GM19023 (cell line): ENCODE data around the gene TOX2.
A peak's percentile ranks its signal among the peaks of the same experiment; 100 is the strongest.

Experiments used
- ATAC-seq: cut with Tn5 transposase; IDR thresholded peaks from one replicate; pipeline ENCODE4 v1.9.1; 2021; ENCODE audit warnings: mild to moderate bottlenecking, moderate library complexity; ENCODE audit not compliant: unreplicated experiment

TOX2 gene

DNA sequence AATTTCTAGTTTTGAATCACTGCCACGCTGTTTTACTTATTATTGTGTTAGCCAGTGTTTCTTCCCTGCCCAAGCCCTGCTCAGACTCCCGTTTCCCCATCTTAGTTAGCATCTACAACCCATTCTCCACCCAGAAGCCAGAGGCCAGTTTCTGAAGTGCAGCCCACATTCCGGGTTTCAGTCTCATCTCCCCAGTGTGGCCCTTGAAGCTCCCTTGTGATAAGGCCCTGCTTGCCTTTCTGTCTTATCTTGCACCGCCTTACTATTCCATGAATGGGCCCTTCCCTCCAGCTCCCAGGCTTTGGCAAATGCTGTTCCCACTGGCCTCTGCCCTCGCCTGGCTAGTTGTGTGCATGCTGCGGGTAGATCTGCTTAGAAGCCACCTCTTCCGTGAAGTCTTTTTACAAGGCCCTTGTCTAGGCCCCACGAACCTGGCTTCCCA is 41.1 kb downstream of the TOX2 start:
- ATAC-seq, result peak; percentile 13

DNA sequence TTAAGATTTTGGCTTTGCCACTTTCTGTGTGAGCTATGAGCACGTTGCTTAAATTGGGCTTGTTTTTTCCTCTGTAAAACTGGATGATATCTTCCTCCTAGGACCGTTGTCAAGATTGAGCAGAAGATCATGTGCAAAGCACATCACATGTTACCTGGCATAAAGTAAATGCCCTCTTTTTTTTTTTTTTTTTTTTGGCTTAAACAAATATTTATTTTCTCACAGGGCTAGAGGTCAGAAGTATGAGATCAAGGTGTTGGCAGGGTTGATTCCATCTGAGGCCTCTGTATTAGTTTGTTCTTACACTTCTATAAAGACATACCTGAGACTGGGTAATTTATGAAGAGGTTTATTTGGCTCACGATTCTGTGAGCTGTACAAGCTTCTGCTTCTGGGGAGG is 42.7 kb downstream of the TOX2 start:
- ATAC-seq, result no peak

DNA sequence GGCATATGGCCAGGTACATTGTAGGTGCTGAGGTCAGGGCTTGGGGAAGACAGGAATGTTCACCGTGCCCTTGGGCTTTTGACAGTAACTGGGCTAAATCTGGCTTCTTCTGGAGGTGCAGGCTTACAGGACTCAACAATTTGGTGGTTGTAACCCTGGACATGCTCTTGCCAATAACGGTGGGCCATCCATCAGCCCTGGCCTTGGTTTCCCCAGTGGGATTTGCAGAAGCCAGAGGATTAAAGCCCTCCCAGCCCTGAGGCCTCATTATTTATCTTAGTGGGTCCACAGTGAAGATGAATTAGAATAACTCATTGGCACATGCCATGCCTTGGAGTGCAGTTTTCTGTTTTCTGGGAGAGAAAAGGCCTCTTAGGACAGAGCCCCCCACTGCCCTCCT is 44.0 kb downstream of the TOX2 start:
- ATAC-seq, result no peak

DNA sequence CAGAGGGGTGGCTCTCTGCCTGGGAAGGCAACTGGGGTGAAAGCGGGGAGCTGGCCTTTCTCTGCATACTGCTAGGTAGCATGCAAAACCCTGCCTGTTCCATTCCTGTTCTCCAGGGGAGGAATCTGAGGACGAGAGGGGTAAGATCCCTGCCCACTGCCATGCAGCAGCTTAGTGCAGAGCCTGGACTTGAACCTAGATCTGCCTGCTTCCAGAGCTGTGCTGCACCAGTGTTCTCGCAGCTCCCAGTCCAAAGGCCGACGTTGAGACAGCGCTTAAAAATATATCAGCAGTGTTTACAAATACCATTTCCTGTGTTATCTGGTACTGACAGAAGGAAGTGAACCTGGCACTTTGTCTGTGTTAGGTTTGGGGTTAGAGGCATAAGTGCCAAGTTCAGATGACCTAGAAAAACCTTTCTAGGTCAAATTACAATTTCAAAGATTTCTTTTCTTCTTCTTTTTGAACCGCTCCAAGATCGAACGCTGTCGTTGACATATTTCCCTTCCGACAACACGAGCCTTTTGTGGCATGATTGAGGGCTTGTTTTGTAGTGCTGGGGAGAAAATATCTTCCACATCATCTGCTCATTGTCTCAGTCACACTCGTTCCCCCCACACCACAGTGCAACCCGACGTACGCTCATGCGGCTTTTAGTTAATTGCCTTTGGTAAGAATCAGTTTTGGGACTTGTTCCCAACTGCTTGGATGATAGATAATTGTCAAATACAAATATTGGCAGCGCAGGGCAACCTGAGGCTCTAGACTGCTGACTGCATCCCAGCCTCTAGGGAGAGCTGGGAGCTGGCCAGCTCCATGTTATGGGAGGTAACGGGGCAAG is 44.6 kb downstream of the TOX2 start:
- no peak for ATAC-seq

DNA sequence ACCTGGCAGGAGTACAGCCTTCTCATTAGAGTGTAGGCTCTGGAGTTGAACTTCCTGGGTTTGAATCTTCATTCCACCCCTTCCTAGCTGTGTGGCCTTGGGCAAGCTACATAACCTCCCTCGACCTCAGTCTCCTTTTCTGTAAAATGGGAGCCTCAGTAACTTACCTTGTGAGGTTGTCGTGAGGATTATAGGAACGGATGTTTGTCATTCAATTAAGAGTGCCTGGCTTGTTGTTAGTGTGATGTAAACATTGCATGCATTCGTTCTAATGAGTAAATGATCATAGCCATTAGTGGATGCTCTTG is 45.2 kb downstream of the TOX2 start:
- ATAC-seq, result no peak

DNA sequence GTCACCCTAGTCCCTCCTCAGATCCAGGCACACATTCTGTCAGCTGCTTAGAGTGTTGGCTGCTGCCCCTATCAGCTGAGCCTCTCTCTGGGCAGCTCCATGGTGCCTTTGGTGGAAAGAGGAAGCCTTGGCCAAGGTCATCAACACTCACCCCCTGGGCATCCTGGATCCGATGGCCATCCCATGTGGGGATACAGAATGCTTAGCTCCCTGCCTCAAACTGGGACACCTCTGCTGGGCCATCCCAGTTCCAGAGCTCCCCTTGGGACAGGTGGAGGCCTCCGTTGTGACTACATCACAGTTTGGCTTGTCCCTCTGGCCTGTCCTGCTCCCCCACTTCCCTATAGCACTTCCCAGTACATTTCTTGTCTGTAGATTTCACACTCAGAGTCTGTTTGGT is 45.6 kb downstream of the TOX2 start:
- no peak for ATAC-seq

DNA sequence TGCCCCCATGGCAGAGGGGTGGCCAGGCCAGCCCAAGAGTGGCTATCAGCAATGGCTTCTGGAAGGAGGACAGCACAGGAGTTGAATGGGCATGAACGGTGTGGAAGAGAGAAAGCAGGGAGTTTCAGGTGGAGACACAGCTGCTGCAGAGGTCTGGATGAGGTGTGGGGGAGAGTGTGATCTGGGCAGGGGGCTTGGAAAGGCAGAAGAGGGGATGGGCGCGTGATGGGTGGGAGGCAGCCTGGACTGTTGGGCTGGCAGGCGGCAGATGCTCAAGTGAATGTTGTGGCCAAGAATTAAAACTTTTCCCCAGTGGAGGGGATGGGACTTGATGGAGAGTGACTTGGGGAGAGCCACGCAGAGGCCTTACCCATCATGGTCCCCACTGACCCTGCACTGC is 46.5 kb downstream of the TOX2 start:
- ATAC-seq, result no peak

DNA sequence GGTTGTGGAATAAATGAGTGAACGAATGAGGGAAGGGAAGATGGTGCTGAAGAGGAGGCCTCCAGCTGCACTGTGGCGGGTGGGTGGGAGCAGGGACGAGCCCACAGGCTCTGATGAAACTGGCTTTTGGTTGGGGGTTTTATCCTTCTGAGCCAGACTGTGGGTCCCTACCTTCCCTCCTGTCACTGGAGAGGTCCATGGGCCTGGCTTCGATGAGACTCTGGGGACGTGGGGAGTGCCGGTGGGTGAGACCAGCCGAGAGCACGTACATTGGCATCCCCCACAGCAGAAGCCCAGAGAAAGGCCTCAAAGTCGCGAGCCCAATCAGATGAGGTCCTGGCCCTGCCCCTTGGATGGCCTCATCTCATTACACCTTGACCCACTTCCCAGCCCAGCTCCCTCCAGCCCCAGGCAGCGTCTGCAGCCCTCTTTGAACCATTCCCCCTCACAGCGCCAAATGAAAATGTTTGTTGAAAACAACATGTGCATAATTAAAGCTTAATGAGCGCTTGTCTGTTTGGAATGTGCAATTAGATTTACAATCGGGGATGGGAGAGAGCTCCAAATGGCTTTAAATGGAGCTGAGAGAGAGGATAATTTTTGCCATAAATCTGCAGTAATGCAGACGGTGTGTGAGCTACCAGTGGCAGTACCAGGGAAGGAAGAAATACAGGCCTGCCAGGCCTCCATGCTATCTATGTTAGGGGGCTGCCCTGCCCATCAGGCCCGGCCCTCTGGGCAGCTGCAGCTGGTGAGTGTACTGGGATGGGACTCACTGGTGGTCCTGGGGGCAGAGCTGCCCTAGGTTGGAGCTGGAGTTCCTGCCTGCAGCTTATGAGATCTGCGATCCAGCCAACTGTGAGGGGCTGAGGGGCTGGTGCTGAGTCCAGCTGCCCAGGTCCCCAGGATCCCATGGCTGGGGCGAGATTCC is 47.2 kb downstream of the TOX2 start:
- no peak for ATAC-seq

DNA sequence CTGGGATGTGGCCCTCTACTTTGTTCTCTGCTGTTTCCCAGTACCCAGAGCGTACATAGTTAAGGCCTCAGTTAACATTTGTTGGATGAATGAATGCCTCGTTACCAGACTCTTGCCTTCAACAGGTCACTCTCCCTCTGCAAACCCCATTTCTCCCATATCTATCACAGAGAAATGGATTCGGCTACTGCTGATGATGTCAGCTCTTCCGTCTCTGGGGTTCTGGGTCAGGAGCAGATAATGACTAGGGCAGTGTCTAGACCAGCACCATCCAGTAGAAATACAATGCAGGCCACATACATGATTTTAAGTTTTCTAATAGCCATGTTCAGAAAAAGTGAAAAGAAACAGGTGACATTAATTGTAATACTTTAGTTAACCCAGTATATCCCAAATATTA is 47.9 kb downstream of the TOX2 start:
- ATAC-seq, result no peak

DNA sequence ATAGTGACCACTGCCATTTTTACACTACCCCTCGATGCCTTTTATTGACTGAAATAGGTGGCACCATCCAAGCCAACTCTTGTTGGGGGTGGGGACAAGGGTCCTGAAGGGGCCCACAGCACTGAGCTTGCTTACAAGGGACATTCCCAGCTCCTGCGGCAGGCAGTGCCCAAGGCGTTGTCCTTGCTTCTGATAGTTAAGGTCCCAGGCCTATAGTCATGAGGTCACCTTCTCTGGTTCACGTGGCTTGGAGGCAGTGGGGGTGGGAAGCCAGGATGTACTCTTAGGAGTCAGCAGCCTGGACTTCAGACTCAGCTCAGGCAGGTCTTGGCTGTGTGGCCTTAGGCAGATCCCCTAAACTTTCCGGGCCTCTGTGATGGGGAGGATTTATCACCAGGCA is 48.6 kb downstream of the TOX2 start:
- ATAC-seq, result no peak

DNA sequence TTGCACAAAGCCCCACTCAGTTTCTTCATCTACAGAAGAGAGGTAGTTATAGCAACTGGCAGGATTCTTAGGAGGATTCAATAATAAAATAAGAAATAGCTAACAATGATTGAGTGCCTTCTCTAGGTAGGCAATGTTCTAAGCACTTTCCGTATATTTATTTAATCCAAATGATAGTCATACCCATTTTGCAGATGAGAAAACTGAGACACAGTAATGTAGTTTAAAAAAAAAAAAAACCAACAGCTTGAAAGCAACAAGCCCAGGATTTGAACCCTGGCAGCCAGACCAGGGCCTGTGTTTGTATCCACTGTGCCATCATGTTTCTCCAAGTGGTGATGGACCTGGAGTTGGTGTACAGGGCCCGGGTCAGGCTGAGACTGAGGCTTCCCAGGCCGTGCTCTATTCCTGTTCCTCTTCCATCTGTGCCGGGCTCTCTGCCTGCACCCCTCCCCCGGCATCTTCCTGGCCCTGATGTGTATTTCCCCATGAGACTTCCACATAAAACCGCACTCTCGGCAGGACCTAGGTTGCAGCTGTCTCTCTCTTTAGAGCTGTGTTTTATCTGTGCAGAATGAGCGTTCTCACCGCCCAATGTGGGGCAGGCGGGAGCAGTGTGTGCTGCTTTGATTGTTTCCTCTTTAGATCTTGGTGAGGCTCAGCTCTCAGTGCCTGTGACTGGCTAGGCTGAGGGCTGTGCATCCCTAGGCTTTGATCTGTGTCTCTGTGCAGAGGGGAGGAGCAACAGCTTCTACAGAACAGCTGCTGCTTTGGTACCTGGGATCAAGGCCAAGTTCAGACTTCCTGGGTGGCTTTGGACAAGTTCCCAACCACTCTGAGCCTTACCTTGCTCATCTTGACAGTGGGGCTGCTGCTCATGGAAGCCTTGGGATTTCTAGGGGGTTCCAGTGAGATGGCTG is 49.5 kb downstream of the TOX2 start:
- ATAC-seq, result no peak

DNA sequence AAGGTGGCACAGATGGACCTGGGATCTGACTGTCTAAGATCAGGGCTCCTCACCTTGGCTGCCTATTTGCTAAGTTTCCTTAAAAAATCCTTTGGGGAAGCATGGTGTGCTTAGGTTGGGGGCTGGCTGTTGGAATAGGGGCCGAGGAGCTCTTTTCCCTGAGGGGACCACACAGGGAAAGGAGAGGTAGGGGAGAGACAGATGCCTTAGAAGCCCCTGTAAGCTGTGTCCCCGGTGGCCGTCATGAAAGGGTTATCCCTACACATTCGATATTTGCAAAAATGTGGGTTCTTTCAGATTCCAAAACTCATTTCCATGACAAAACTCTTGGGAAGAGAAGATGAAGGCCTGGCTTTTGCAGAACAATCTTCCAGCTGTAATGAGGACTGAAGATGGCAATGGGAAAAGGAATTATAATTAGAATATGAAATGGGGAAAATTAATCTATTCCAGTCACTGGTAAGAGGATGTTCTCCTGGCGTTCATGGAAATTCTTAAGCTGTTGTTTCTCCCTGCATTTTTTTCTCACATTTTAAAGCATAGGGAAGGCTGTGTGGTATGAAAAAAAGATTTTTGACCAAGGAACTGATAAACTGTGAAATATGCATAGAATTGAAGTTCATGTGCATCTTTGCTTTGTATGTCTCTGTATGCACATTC is 53.8 kb downstream of the TOX2 start:
- no peak for ATAC-seq

DNA sequence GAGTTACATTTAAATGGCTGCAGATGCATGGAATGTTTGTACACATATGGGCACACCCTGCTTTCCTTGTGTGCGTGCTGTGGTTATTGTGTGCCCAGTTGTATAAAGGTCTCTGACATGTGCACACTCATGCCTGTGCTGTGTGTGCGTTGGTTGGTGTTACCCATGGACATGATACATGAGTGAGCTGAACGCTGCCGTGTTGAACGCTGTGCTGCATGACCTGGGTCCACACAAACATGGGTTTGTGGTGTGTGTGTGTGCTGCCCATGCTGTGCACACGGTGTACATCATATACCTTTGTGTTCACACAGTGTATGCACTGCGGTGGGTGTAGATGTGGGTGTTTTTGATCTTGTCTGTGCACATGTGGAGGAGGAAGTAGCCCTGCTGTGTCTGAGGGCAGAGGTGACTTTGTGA is 54.4 kb downstream of the TOX2 start:
- no peak for ATAC-seq

DNA sequence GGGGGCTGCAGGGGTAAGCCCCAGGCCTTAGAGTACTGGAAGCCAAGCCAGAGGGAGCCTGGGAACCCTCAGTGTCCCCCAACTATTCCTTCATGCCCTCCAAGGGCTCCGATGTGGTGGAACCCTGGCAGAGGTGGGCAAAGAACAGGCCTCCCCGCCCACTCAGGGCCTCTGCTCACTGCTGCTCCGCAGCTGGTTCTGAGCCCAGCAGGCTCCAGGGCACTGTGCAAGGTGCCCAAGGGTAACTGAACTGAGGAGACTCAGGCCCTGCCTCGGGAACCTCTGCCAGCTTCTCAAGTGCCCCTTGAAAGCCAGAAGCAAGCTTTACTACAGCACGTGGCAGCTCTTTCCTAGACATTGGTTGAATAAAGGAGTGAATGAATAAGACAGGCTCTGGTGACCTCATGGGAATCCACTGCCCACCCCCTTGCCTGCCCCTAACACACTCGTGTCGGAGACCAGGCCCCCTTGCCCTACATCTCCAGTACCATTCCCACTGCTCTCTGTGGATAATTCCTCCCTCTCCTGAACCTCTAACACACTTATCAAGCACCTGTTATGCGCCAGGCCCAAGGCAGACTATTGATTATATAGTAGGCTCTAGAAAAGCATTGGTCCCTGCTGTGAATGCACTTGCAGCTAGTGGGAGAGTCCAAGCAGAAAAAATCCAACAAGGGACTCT is 55.0 kb downstream of the TOX2 start:
- ATAC-seq, result no peak

DNA sequence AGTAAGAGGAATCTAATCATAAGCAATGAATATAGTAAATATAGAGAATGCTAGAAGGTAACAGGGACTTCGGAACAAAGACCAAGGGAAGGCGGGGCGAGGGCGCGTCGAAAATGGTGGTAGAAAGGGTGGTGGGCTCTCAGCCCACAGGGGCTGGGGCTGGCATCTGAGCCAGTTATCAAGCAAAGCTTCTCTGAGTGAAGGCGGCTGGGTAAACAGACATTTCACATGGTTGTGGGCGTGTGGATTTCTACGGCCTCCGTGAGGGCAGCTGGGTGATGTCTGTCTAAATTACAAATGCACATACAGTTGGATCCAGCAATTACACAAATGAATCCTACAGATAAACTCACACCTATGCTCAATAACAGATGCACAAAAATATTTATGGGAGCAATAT is 56.6 kb downstream of the TOX2 start:
- ATAC-seq, result no peak

DNA sequence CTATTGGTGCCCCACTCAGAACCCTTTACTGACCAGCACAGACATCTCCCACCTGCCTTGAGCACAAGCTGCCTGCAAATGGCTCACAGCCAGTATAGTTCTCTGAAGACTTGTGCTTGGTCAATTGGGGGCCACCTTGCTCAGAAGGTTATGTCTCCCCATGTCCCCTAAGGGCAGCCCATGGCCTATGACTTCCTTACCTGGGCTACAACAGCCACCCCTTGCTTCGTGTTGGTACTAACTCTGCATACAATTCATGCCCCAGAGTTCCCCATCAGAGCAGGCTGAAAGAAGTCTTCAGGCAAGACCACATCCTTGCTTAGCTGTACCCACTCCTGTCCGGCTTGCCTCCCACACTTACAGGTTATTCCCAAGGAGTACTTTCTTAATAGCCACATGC is 57.4 kb downstream of the TOX2 start:
- ATAC-seq, result no peak

DNA sequence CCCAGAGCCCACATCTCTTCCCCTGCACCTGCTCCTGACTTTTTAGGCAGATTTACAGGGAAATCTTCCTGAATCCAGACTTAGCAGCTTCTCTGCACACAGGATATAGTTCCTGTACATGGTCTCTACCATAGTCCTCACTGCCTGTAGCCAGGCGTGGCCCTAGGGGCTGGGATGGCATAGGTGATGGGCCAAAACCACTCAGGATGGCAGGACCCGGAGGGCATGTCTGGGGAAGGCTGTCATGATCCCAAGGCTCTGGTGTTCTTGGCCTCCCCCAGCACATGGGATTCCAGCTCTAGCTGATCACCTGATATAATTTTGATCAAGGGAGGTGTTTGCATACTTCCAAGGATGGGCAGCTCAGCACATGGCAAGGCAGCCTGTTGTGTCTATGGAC is 58.0 kb downstream of the TOX2 start:
- ATAC-seq, result no peak

DNA sequence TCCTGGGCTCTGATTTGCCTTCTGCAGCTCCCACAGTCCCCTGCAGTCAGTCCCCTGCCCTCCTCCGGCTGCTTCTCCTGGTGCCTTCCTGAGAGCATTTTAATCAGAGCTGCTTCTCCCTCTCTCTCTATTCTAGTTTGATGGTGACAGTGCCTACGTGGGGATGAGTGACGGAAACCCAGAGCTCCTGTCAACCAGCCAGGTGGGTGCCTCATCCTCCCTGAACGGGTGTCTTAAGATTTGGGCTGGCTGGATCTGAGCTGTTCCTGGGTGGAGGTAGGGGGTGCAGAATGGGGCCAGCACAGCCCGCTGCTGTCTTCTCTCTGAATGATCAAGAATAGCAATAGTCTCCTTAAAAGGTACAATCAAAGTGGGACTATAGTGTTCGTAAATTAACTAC is 58.6 kb downstream of the TOX2 start:
- ATAC-seq, result no peak

DNA sequence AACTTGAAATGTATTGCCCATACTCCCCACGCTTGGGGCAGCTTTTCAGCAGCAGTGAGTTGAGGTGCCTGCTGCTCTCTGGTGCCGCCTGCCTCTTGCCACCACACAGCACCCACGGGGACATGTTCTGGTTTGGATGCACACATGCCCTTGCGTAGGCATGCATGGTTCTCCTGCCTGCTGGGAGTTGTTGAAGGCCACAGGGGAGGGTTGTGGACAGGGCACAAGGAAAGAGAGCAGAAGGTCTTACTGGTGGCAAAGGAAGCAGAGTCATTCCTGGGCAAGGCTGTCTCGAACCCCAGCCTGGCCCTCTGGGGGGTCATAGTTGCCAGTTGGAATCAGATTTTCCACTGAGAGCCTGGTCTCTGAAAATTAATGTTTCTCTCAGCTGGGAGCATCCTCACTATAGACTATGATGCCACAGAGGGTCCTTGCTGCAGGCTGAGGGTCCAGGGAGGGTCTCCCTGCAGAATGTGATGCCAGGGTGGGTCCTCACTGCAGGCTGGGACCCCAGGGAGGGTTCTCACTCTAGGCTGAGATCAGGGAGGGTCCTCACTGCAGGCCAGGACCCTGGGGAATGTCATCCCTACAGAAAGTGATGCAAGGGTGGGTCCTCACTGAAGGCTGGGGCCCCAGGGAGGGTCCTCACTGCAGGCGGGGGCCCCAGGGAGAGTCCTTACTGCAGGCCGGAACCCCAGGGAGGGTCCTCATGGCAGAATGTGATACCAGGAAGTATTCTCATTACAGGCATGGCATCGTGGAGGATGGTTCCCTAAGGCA is 59.2 kb downstream of the TOX2 start:
- ATAC-seq, result no peak
